GM21619 (cell line): ENCODE measurements around the gene STK4.
"Not testable (repeated sequence)": the region's sequence is repeated elsewhere in the genome, so short reads cannot be mapped to it uniquely, and the experiment has no call there.

ENCODE experiments used
- ATAC-seq: cut with Tn5 transposase; IDR thresholded peaks from one replicate; pipeline ENCODE4 v1.9.1; 2021; ENCODE audit not compliant: unreplicated experiment

The STK4 gene

GRCh38 chr20:44981736-44982406, 15.6 kb downstream of the STK4 start:
- ATAC-seq = no peak

- ATAC-seq = no peak
Observed at GRCh38 chr20:44983093-44983674, 16.9 kb downstream of the STK4 start.

- no peak for ATAC-seq
Observed at GRCh38 chr20:44988631-44989171, 22.4 kb downstream of the STK4 start.

GRCh38 chr20:44990425-44990824, 24.1 kb downstream of the STK4 start:
- ATAC-seq = no peak

GRCh38 chr20:44990957-44991356, 24.6 kb downstream of the STK4 start:
- no peak for ATAC-seq

- ATAC-seq = no peak
Observed at GRCh38 chr20:44993343-44993742, 27.0 kb downstream of the STK4 start.

- ATAC-seq = no peak
Observed at GRCh38 chr20:44997171-44997570, 30.9 kb downstream of the STK4 start.

GRCh38 chr20:44997668-44998067, 31.4 kb downstream of the STK4 start:
- ATAC-seq = no peak

GRCh38 chr20:45008521-45009049, 42.3 kb downstream of the STK4 start:
- ATAC-seq = no peak

- ATAC-seq = no peak
Observed at GRCh38 chr20:45010399-45010828, 44.1 kb downstream of the STK4 start.

- ATAC-seq = no peak
Observed at GRCh38 chr20:45011108-45011526, 44.8 kb downstream of the STK4 start.

- ATAC-seq = no peak
Observed at GRCh38 chr20:45012682-45013302, 46.5 kb downstream of the STK4 start.

- not testable (repeated sequence) for ATAC-seq
Observed at GRCh38 chr20:45014131-45014530, 47.8 kb downstream of the STK4 start.

GRCh38 chr20:45014671-45015415, 48.5 kb downstream of the STK4 start:
- no peak for ATAC-seq

GRCh38 chr20:45016089-45016671, 49.9 kb downstream of the STK4 start:
- ATAC-seq = no peak

GRCh38 chr20:45017281-45017680, 51.0 kb downstream of the STK4 start:
- ATAC-seq = no peak

- ATAC-seq = no peak
Observed at GRCh38 chr20:45017857-45018256, 51.5 kb downstream of the STK4 start.

- no peak for ATAC-seq
Observed at GRCh38 chr20:45019027-45019761, 52.9 kb downstream of the STK4 start.

- ATAC-seq = no peak
Observed at GRCh38 chr20:45019762-45020123, 53.4 kb downstream of the STK4 start.

- ATAC-seq = no peak
Observed at GRCh38 chr20:45020236-45020886, 54.0 kb downstream of the STK4 start.
